ENCODE measurements around the gene NOL4L. TPM values are rescaled to one million over a fixed set of nuclear protein-coding genes. Genes with fewer than 3 reads are reported as not detected.

Gene NOL4L
- total and polyA plus RNA-seq, 12 donors = 1.5 to 10.1 (median 5.1) TPM

DNA sequence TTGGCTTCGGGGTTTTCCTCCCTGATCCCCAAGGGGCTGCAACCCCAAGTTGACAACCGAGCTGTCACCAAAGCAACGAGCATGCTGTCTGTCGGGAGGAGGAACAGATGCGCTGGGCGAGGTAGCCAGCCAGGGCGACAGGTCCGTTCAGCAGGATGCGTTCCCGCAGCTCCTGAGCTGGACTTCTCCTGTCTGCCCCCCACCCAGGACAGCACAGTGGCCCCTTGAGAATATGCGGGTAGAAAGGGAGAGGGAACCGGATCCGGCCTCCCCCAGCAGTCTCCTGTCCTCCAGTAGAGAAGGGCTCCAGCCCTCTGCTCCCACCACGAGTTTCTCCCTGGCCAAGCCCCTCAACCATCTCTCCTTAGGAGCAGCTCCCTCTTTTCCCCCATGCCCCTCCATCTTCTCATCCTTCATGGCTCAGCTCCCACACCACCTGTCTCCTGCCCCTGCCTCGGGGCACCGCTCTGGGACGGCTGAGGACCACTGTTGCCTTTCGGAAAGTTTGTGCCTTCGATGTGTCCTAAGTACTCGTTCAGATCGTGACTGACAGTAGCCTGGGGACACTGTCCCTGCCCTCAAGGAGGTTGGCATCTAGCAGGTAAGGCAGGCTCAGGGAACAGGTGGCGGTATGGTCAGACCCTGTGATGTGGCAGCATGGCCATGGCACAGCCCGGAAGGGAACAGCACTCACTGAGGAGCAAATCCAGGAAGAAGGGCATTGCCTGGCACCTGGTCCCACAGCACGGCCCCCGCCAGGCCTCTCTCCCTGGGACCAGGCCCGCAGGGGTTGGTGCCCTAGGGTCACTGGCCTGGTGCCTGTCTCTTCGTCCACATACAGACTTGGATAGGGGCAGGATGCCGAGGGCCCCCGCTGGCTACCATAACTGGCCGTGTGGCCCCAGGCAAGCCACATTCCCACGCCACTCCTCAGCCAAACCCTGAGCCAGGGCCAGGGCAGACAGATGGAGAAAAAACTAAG lies 130.7 kb downstream of the NOL4L start:
- no peak for DNase-seq
- H3K4me3 ChIP-seq = no peak overlapping the region
- H3K27ac ChIP-seq = no peak overlapping the region
- ATAC-seq = no peak
- H3K4me1 ChIP-seq = peaks cover 3 to 51% (median 34%) of the 10 kb centered on the region in 9 donors
- H3K9me3 ChIP-seq = no peaks in the 10 kb centered on the region
- WGBS, 2 donors = 88 to 89% methylated on average over 31 of the region's 31 CpGs
- TF ChIP-seq, protein P1, sequence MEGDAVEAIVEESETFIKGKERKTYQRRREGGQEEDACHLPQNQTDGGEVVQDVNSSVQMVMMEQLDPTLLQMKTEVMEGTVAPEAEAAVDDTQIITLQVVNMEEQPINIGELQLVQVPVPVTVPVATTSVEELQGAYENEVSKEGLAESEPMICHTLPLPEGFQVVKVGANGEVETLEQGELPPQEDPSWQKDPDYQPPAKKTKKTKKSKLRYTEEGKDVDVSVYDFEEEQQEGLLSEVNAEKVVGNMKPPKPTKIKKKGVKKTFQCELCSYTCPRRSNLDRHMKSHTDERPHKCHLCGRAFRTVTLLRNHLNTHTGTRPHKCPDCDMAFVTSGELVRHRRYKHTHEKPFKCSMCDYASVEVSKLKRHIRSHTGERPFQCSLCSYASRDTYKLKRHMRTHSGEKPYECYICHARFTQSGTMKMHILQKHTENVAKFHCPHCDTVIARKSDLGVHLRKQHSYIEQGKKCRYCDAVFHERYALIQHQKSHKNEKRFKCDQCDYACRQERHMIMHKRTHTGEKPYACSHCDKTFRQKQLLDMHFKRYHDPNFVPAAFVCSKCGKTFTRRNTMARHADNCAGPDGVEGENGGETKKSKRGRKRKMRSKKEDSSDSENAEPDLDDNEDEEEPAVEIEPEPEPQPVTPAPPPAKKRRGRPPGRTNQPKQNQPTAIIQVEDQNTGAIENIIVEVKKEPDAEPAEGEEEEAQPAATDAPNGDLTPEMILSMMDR (IDR thresholded peaks at IDR 0.05) = no peak
- no peaks in the 10 kb centered on the region for H3K27me3 ChIP-seq
- intact Hi-C loops (cut with DNase I) = no loop called here
- peaks cover 0 to 54% (median 9%) of the 10 kb centered on the region in 9 donors for H3K36me3 ChIP-seq

DNA sequence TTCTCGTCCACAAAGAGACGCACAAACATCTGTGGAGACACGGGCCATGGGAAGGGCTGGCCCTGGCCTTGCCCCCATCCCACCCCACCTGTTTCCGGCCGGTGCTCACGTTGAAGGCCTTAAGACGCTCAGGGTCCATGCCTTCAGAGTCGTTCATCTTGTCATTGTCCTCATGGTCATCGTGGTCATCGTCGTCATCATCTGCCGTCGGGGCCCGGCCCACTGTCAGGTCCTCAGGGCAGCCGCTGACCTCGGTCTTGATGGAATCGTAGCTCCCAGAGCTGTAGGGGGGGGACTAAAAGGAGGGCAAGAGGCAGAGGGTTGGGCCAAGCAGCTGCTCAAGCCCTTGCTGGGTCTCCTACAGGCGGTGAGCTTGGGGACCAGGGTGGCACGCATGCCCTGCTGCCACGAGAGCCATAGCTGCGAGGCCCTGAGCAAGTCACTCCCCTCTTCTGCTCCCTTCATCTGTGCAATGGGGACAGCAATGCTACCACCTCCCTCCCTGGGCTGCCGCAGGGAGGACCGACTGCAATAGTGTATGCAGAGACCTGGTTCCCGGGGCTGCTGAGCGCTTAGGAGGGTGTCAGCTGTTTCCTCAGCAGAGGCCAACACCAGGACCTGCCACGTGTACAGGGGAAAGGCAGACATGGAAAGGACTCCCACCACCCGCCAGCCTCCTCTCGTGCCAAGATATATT lies 131.5 kb downstream of the NOL4L start:
- no peak overlapping the region for H3K4me3 ChIP-seq
- WGBS, 2 donors = 87 to 91% methylated on average over 28 of the region's 28 CpGs
- H3K9me3 ChIP-seq = no peaks in the 10 kb centered on the region
- ATAC-seq (no peak), DNase-seq (no peak)
- TF ChIP-seq, protein P1 (IDR thresholded peaks at IDR 0.05) = no peak
- peaks cover 0 to 62% (median 9%) of the 10 kb centered on the region in 9 donors for H3K36me3 ChIP-seq
- peaks cover 3 to 60% (median 42%) of the 10 kb centered on the region in 9 donors for H3K4me1 ChIP-seq
- no peaks in the 10 kb centered on the region for H3K27me3 ChIP-seq
- intact Hi-C loops (cut with DNase I) = no loop called here
- H3K27ac ChIP-seq = no peak overlapping the region

DNA sequence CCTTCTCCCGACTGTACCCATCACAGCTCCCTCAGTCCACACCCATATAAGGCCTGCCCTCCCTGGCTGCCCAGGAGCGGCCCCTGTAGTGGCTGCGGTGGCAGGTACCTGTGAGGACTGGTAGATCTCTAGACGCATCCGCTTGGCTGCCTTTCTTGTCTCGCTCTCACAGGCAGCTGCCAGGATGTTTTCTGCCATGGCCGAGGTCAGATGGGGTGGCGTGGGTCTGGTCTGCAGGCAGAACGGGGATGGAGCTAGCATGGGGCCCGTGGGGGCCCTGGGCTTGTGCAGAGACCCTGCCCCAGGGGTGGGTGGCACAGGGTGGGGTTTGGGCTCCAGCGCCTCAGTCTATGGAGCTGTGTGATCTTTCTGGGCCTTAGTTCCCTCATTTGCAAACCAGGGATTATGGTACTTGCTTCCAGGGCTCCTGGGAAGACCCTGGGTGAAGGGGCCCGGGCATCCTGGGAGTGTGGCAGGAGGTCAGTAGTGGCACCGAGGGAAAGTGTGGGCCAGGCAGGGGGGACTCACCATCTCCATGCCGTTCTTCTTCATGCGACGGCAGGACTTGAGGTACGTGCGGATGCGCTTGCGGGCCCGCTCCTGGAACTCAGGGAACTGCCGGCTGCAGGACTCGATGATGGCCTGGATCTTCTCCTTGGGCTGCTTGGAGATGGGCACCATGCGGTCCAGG lies 132.2 kb downstream of the NOL4L start:
- intact Hi-C loops (cut with DNase I) = no loop called here
- Histone ChIP-seq H3K4me1 (peaks cover 3 to 60% (median 46%) of the 10 kb centered on the region in 9 donors), H3K4me3 (no peak overlapping the region), H3K9me3 (no peaks in the 10 kb centered on the region), H3K27me3 (no peaks in the 10 kb centered on the region), H3K27ac (no peak overlapping the region), H3K36me3 (peaks cover 0 to 69% (median 9%) of the 10 kb centered on the region in 9 donors)
- TF ChIP-seq, protein P1 (IDR thresholded peaks at IDR 0.05) = no peak
- DNase-seq (no peak), ATAC-seq (no peak)
- 93 to 94% methylated on average over 24 of the region's 24 CpGs for WGBS, 2 donors
